SW 1271 (cell line): ENCODE measurements around the gene HLA-DRB5.
"Not testable (repeated sequence)": the region's sequence is repeated elsewhere in the genome, so short reads cannot be mapped to it uniquely, and the experiment has no call there.

ENCODE experiments used
- DNase-seq, 2 experiments: peaks; one replicate each; lab custom pipeline; 2025; lab: John Stamatoyannopoulos, UW

Gene HLA-DRB5

DNA sequence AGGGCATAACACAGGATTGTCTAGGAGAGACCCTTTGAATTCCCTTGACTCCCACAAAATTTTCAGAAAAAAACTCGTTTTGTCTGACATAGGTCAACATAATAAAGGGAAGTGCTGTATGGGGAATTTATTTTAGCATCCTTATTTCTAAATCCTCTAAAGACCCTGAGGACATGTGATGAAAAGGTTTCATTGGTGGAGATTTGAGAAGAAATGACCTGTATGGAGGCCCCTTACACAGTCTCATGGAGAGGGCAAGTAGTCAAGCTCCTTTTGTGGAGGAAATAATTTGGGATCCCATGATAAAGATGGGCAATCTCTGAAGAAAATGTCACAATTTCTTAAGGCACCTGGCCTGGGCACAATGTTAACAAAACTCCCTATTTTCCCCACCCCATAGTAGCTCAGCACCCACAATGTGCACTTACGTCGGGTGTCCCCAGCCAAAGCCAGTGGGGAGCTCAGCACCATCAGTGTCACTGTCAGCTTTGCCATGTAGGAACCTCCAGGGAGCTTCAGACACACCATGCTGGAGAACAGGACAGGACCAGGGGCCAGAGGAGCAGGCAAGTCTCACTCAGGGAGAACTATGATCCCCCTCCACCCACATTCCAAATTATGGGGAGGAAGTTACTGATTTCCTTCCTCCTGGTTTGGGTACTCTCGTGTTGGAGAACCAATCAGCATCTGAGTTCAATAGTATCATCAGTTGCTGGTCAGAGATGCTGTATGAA, at the start of gene HLA-DRB5:
Gene HLA-DRB5 (minus strand): TSS at position 591 of the 734 bp plus-strand sequence. CDS start 63 bp downstream, at position 528.
- no peak for DNase-seq

DNA sequence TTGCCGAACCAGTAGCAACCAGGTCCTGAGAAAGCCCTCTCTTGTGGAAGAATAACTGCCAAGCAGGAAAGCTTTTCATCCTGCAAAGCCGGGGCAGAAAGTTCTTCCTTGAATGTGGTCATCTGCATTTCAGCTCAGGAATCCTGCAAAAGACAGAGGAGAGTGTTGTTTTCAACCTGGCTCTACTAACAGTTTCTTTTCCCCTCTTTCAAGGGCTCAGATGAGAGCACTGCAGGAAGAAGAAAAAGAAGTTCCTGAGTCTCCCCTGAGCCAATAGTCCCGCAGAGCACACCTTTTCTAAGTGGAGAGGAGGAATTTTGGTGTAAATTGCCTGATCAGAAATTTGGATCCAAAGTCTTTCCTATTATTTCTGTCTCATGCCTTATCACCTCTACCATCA, 48.9 kb upstream of the HLA-DRB5 start:
- no peak for DNase-seq

- DNase-seq: not testable (repeated sequence)
Measured at GRCh38 chr6:32577493-32577892, 47.4 kb upstream of the HLA-DRB5 start.

DNA sequence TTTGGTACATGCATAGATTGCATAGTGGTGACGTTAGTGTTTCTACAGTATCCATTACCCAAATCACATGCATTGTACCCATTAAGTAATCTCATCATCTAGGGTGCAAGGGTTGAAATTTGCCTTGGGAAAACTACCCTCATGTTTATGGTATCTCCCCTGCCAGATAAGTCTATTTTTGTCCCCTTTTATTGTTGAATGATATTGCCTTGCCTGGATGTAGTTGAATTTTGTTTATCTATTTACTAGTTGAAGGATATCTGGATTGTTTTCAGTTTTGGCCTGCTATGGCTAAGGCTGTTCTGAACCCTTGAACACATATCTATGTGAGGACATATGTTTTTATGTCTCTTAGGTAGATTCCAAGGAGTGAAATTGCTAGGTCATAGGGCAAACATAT, 46.2 kb upstream of the HLA-DRB5 start:
- no peak for DNase-seq

- no peak for DNase-seq
Measured at GRCh38 chr6:32570363-32570905, 40.3 kb upstream of the HLA-DRB5 start.

DNA sequence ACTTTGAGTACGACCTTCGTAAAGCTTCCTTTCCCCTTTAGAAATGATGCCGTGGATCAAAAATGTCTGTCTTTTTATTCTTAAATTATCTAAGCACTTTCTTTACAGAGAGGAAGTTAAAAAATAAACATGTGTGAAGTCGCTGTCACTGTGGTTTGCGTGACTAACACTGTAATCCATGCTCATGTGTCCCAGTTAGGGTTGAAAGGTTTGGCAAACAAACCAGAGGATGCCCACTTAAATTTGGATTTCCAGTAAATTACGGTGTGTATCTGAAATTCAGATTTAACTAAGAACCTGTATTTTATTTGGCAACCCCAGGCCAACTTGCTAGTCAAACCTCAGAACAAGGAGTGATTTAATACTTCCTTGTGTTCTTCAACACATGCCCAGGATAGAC, 38.5 kb upstream of the HLA-DRB5 start:
- DNase-seq: no peak

DNA sequence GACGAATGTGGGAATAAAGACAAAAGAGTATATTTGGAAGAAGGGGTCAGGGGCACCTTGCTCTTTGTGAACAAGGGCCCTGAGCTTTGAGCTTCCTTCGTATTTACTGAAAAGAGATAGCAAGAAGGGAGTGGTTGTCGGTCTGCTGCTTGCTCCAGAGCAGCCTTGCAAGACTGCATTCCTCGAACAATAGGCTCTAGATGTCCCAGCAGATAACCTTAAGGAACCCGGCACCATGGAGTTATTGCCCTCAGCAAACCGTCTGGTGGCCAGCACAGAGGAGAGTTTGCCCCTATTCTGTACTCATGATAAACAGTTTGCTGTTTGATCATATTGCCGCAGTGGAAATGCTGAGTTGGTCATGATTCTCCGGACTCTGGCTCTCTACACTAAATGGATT, 36.9 kb upstream of the HLA-DRB5 start:
- no peak for DNase-seq

DNA sequence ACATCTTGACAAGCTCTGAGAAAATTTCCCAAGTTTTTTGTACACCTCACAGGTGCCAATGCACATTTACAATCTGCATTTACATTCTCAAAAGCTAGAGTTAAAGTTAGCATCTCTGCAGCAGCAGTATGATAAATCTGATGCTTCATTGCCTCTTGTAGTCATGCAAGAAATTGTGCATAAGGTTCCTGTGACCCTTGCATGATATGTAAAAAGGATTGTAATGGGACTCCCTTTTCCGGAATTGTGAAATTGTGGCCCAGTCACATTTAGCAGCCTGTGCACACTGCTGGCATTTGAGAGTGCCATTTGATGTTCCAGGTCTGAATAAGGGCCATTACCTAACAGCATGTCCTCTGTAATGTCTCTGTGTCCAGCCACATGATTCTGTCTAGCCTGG, 35.4 kb upstream of the HLA-DRB5 start:
- DNase-seq: no peak

DNA sequence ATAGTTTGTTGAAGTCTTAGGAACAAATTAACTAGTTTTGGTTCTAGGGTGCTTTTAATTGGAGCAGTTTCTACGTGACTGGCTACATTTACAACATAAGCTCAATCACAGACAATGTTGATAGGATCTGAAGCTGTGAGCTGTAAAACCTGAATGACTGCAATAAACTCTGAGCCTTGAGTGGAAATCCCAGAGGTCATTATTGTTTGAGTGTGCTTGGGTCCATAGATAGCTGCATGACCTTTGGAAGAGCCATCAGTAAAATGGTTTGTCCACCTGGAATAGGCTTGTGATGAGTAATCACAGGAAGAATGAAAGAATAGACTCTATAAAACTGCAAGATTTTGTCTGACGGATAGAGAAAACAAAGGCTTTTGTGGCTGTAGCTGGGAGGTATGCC, 32.9 kb upstream of the HLA-DRB5 start:
- DNase-seq: no peak

GRCh38 chr6:32559747-32560146, 29.7 kb upstream of the HLA-DRB5 start:
- no peak for DNase-seq

DNA sequence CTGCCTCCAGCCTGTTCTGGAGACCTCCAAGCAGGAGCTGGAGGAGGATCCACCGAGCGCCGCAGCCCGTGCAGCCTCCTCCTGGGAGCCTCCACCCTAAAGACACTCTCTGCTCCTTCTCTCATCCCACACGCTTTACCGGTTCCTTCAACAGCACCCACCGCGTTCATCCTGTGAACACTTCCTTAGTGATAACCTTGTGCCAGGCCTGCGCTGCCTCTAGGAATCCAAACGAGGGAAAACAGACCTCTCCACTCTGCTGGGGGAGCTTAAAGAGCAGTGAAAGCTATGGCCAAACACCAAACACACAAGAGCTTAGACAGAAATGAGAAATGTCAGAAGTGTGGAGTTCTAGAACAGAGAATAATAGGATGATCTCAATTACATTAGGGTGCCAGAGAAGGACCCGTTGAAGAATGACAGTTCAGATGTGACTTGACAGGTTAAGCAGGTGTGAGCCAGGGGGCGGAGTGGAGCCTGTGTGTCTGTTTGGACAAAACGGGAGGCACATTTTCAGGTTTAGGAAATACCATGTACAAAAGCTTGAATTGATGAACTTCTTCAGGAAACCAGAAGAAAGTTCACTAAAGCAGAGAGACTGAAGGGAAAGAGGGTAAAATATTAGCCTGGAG, 28.5 kb upstream of the HLA-DRB5 start:
- DNase-seq: no peak

GRCh38 chr6:32554116-32554965, 24.3 kb upstream of the HLA-DRB5 start:
- no peak for DNase-seq

DNA sequence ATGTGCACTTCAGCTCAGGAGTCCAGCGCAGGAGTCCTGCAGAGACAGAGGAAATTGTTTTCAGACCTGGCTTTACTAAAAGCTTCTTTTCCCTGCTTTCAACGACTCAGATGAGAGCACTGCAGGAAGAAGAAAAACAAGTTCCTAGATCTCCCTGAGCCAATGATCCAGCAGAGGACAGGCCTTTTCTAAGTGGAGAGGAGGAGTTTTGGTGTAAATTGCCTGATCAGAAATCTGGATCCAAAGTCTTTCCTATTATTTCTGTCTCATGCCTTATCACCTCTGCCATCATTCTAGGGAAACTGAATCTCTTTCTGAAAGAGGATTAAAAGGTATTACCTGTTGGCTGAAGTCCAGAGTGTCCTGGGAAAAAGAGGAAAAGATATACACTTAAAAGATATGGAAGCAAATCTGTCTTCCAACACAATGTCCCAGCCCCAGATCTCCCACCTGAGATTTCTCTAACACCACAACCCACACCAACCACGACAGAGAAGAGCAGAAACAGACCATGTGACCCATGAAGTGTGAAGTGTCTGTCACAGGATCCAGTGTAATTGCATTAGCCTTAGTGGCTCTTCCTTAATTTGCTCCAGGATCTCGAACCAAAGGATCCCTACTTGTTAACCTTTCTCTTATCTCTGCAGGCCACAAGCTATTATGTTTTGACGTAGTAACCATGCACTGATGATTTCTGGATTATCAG, 23.1 kb upstream of the HLA-DRB5 start:
- no peak for DNase-seq

DNA sequence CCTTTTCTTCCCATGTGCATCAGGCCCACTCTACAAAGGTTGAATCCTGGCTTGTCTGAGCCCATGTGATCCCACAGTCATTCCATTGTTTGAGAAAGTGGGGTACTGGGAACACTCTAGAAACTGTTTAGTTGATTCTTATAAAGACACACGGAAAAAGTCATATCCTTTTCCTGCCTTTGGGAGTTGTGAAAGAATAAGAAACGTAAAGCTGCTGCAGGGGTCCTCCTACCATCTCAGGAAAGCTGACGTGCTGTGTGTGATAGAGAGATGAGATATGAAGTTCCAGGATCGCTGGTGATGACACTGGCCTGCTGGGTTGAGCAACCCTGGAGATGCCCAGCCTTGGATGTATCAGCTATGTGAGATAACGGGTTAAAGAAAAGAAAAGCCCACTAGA, 21.3 kb upstream of the HLA-DRB5 start:
- no peak for DNase-seq

GRCh38 chr6:32539839-32540238, 9.8 kb upstream of the HLA-DRB5 start:
- no peak for DNase-seq

DNA sequence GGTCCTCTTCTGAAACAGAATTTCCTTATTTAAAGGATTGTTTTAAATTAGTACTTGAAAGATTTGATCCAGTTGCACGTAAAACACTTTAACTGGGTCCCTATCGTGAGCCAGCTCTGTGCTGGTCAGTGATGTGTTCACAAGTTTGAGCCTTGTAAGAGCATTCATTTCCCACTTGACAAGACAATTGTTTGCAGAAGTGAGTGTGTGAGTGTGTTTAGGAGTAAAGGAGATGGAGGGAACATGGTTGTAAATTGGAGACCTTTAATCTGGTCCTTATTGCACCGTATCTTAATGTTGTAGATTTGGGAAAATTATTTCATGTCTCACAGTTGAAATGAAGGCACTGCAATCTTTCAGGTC, 325 bp upstream of the HLA-DRB5 start:
- not testable (repeated sequence) for DNase-seq

DNA sequence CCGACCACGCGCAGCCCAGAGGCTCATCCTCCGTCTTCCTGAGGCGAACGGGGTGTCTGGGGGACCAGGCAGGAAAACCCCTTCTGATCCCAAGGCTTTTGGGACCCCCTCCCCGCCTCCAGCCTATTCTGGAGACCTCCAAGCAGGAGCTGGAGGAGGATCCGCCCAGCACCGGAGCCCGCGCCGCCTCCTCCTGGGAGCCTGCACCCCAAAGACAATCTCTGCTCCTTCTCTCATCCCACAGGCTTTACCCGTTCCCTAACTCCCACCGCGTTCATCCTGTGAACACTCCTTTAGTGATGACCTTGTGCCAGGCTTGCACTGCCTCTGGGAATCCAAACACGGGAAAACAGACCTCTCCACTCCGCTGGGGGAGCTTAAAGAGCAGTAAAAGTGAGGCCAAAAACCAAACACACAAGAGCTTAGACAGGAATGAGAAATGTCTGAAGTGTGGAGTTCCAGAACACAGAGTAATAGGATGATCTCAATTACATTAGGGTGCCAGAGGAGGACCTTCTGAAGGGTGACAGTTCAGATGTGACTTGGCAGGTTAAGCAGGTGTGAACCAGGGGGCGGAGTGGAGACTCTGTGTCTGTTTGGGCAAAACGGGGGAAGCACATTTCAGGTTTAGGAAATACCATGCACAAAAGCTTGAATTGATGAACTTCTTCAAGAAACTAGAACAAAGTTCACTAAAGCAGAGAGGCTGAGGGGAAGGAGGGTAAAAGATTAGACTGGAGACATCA, 7.6 kb downstream of the HLA-DRB5 start:
- no peak for DNase-seq

DNA sequence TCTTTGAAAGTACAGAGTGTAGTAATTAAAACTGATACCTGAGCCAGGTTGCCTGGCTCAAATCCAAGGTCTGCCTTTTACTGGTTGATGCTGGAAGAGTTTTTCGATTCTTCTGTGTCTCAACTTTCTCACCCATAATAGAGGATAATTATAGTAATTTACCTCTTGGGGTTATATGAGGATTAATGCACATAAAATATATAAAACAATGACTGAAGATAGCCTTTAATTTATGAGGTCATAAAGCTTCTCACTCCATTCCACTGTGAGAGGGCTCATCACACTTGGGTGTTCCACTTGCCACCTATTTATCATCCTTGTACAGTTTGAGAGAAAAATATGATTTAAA, 10.2 kb downstream of the HLA-DRB5 start:
- DNase-seq: no peak

- no peak for DNase-seq
Measured at GRCh38 chr6:32519118-32519909, 10.8 kb downstream of the HLA-DRB5 start.

GRCh38 chr6:32517654-32518445, 12.2 kb downstream of the HLA-DRB5 start:
- no peak for DNase-seq
